ENCODE results near the gene UBL4B. TPM values are rescaled to one million over a fixed set of nuclear protein-coding genes. Genes with fewer than 3 reads are reported as not detected.

Gene UBL4B
- polyA plus RNA-seq, 12 donors: not detected

GRCh38 chr1:110153407-110153950 is 41.2 kb downstream of the UBL4B start:
- no peak for DNase-seq

DNA sequence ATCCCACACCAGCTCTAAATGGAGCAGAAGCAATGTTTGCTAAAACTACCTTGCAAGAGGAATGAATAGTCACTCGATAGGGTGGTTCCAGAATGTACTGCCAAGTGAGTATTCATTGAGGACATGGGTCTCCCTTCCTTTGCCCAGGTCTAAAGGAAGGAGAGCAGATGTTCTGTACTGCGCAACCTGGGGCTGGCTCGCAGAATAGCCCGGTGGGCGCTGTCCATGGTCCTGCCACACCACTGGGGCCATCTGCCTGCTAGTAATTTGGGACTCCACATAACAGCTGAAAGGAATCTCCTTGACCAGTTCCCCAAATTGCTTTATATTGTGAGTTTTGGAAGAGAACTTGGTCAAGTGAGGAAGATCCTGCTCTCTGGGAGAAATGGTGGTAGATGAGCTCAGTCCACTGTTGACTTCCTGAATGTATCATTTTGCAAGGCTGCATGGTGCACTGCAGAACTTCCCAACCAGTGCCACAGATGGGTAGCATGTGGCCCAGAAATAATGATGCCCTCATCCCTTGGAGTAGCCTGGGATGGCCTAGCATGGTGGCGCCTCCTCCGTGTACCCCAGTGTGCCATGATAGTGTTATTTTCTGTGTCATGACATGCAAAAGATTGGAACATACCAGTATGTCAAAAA is 43.8 kb downstream of the UBL4B start:
- peak; percentile 62 for DNase-seq

DNA sequence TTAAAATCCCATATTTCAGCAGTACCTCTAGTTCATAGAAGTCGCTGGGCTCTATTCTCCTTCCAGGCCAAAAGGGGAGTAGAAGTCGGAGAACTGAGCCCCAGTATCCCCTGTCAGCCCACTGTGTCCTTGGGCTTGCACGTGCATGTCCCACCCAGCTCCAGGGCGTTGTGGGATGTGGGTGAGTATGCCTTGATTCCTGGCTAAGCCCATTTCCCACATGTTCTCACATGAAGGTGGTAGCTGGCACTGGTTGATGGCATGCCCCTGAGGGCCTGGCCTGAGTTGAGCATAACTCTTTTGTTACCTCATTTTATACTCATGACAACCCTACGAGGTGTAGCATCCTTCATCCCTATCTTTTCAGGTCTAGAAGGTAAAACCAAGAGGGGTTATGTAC is 46.0 kb downstream of the UBL4B start:
- DNase-seq: no peak

GRCh38 chr1:110159168-110159567 is 46.9 kb downstream of the UBL4B start:
- DNase-seq: no peak

DNA sequence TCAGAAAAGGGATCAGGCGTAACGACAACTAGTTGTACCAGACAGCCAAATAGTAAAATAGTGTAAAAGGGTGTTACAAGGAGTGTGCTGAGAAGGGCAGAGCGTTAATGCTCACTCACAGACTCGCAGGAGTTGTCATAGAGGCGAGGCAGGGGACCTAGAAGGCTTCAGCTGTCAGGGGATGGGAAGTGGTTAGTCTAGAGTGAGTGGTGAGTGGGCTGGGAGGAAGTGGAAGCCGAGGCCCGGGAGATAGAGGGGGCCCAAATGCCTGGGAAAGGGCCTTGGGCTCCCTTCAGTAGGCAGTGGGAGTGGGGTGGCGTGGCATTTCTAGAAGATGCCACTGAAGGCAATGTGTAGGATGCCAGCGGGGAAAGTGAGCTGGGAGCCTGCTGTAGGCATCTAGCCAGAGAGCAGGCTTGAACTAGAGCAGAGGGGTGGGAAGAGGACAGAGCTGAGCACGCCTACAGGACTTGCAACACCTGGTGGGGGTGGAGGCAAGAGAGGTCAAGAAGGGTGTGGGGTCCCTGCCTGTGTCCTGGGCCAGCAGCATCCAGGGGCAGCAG is 48.4 kb downstream of the UBL4B start:
- DNase-seq: no peak

DNA sequence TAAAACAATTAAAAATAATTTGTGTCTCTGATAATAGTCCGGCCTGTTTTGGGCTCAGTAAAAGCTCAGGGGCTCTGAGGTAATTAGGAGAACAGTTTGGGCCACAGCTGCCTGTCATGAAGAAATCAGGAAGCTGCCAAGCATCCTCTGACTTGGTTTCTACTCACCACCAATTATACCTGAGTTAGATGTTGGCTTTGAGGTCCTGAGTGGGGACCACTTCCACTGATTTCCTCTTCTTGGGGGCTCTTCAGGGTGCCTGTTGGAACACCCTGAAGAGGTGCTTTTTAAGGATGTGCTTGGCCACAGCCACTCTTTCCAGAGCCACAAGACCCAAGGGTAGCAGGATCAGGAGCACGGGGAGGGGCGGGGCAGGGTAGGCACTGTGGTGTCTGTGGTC is 48.9 kb downstream of the UBL4B start:
- no peak for DNase-seq

GRCh38 chr1:110161849-110162248 is 49.6 kb downstream of the UBL4B start:
- DNase-seq: no peak

Other genes starting within 250 kb of the UBL4B start
- gene CSF1, start 201.6 kb upstream of the UBL4B start, polyA plus RNA-seq (ENCODE audit: insufficient read length in 12 of 12): 10 to 100 TPM in 3 of 12 donors, 1 to 10 TPM in 8, not detected in 1; 6.0 to 17.8 (median 8.8) TPM
- gene AHCYL1, start 127.7 kb upstream of the UBL4B start, polyA plus RNA-seq (ENCODE audit: insufficient read length in 12 of 12): 10 to 100 TPM in 11 of 12 donors, not detected in 1; 37.6 to 68.3 (median 42.7) TPM
- 10 to 100 TPM in 11 of 12 donors, not detected in 1; 25.2 to 37.0 (median 28.9) TPM for gene STRIP1, start 77.8 kb upstream of the UBL4B start, polyA plus RNA-seq (ENCODE audit: insufficient read length in 12 of 12)
- 1 to 10 TPM in 1 of 12 donors, under 1 TPM in 1, not detected in 10; 0.10 to 1.2 TPM for gene ALX3, start 41.8 kb upstream of the UBL4B start, polyA plus RNA-seq (ENCODE audit: insufficient read length in 12 of 12)
- 1 to 10 TPM in 1 of 12 donors, under 1 TPM in 9, not detected in 2; 0.32 to 2.2 (median 0.45) TPM for gene SLC6A17, start 38.1 kb downstream of the UBL4B start, polyA plus RNA-seq (ENCODE audit: insufficient read length in 12 of 12)
- 10 to 100 TPM in 1 of 12 donors, 1 to 10 TPM in 10, not detected in 1; 4.7 to 21.9 (median 7.6) TPM for gene KCNC4, start 97.9 kb downstream of the UBL4B start, polyA plus RNA-seq (ENCODE audit: insufficient read length in 12 of 12)
- gene RBM15, start 226.9 kb downstream of the UBL4B start, polyA plus RNA-seq (ENCODE audit: insufficient read length in 12 of 12): 1 to 10 TPM in 11 of 12 donors, not detected in 1; 7.2 to 9.6 (median 8.4) TPM